Neural progenitor cell (in vitro differentiated cells): ENCODE results near the gene GSG1L.

Experiments
- EZH2 ChIP-seq: fragments of 200-600 bp; sonication (generic); IDR thresholded peaks from 2 replicates; pipeline ENCODE4 v1.6.1; 2017; ENCODE audit warnings: antibody characterized with exemption, mild to moderate bottlenecking, moderate library complexity
- TF ChIP-seq, protein P1 (sequence below): fragments of 200-600 bp; sonication (generic); IDR thresholded peaks from 2 replicates; pipeline ENCODE4 v1.5.1; 2017; ENCODE audit warnings: antibody characterized with exemption, mild to moderate bottlenecking

DNA sequence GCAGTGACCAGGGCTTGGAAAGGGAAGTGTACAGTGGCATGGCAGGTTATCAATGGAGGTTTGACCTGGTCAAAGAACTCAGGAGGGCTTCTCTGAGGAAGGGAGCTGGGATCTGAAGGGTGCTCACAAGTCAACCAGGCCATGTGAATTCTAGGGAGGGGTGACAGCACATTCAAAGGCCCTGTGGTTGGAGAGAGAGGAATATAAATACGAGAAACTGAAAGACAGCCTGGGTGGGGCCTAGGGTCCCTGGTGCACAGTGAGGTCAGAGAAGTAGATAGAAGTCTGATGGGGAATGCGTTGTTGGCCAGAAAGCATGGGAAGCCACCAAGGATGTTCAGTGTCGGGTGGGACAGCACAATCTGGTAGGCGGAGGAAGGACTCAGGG is 302.7 kb downstream of the GSG1L start:
- TF ChIP-seq, protein P1, sequence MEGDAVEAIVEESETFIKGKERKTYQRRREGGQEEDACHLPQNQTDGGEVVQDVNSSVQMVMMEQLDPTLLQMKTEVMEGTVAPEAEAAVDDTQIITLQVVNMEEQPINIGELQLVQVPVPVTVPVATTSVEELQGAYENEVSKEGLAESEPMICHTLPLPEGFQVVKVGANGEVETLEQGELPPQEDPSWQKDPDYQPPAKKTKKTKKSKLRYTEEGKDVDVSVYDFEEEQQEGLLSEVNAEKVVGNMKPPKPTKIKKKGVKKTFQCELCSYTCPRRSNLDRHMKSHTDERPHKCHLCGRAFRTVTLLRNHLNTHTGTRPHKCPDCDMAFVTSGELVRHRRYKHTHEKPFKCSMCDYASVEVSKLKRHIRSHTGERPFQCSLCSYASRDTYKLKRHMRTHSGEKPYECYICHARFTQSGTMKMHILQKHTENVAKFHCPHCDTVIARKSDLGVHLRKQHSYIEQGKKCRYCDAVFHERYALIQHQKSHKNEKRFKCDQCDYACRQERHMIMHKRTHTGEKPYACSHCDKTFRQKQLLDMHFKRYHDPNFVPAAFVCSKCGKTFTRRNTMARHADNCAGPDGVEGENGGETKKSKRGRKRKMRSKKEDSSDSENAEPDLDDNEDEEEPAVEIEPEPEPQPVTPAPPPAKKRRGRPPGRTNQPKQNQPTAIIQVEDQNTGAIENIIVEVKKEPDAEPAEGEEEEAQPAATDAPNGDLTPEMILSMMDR = no peak
- TF ChIP-seq EZH2 = no peak
